ENCODE measurements around the gene SLC6A11.

Gene SLC6A11

DNA sequence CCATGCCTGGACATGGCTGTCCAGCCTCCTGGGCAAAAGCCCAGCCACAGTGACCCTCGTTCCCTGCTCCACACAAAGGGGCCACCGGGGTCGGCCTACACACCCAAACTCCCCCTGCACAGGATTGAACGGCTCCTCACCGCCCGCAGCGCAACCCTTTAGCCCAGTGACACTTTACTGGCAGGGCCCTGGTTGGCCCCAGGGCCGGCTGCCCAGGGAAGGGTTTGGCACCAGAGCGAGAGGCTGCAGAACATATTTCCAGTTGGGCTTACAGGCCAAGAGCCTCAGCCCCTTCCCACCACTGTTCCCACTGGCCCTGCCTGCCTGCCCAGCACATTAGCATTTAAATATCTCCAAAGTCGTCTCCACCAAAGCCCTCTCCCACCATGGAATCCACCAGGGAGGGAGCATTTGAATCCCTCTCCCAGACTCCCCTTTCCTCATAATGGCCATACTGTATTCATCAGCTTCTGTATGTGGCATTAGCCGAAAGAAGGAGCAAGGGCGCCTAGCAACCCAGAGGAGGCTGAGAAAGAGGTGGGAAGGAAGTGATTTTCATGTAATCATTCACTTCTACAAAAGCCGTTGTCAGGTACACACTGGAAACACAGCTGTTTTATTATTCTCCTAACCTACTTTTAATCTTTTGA, 85.4 kb downstream of the SLC6A11 start:
- no peak for DNase-seq (ENCODE audit: low read depth)
- H3K4me3 ChIP-seq (ENCODE audit: low read length), result no peak overlapping the region
- TF ChIP-seq, protein P1, sequence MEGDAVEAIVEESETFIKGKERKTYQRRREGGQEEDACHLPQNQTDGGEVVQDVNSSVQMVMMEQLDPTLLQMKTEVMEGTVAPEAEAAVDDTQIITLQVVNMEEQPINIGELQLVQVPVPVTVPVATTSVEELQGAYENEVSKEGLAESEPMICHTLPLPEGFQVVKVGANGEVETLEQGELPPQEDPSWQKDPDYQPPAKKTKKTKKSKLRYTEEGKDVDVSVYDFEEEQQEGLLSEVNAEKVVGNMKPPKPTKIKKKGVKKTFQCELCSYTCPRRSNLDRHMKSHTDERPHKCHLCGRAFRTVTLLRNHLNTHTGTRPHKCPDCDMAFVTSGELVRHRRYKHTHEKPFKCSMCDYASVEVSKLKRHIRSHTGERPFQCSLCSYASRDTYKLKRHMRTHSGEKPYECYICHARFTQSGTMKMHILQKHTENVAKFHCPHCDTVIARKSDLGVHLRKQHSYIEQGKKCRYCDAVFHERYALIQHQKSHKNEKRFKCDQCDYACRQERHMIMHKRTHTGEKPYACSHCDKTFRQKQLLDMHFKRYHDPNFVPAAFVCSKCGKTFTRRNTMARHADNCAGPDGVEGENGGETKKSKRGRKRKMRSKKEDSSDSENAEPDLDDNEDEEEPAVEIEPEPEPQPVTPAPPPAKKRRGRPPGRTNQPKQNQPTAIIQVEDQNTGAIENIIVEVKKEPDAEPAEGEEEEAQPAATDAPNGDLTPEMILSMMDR (conservative IDR thresholded peaks at IDR 0.05; ENCODE audit: low read depth, low read length), result no peak

DNA sequence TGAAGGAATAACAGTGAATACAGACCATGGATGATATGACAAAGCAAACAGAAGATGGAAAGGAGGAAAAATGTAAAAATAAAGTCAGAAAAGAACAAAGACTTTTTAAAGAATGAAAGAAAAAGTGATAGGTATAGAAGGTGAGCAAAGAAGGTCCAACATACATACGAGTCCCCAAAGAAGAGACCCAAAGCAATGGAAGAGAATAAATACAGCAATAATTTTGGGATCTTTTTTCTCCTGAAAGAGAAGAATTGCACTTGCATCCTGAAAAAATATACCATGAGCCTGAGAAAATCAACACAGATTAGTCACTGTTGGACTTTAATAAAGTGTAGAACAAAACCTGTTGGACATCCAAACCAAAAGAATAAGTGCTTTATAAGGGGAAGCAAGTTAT, 91.2 kb downstream of the SLC6A11 start:
- no peak overlapping the region for H3K4me3 ChIP-seq (ENCODE audit: low read length)
- TF ChIP-seq, protein P1 (conservative IDR thresholded peaks at IDR 0.05; ENCODE audit: low read depth, low read length), result no peak
- no peak for DNase-seq (ENCODE audit: low read depth)

DNA sequence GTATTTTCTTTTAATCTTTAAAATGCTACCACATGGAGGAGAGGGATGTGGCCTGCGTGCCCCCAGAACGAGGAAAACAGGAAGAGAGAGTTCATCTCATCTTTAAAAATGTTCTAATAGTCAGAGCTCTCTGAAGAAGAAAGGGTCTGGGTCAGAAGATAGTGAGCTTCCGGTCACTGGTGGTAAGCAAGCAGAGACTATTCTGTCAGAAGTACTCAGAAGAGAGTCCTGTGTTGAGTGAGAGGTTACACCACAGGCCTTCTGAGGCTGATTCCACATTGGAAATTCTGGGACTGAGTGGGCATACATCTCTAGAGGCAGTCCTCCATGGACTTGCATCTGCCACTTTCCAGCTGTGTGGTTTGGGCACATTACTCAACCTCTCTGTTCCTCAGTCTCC, 94.3 kb downstream of the SLC6A11 start:
- no peak overlapping the region for H3K4me3 ChIP-seq (ENCODE audit: low read length)
- no peak for DNase-seq (ENCODE audit: low read depth)
- TF ChIP-seq, protein P1 (conservative IDR thresholded peaks at IDR 0.05; ENCODE audit: low read depth, low read length), result no peak

DNA sequence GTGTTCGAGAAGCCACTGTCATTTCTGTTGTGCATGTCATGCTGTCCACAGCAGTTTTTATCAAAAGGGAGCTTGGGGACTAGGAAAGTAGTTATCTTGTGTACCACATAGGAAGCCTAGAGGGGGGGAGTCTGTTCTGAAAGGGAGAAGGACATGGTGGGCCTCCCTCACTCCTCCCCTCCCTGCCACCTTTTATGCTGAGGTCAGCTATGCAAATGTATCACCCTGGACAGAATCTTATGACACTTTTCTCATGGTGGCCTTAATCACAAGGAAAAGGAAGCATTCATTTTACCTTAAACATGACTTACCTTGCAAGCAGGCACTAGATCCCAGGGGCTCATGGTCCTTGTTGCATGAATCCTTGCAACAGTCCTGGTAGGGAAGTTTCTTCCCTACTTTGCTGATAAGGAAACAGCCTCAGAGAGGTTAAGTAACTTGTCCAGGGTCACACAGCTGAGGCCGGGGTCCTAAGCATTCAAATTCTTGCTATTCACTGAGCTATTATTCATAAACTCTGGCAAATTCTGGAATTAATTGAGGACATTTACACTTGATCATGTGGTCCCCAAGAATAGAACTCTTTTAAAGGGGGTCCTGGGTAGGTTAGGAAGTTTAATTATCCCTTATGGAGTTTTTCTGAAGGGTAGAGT, 95.4 kb downstream of the SLC6A11 start:
- H3K4me3 ChIP-seq (ENCODE audit: low read length), result no peak overlapping the region
- TF ChIP-seq, protein P1 (conservative IDR thresholded peaks at IDR 0.05; ENCODE audit: low read depth, low read length), result no peak
- no peak for DNase-seq (ENCODE audit: low read depth)

DNA sequence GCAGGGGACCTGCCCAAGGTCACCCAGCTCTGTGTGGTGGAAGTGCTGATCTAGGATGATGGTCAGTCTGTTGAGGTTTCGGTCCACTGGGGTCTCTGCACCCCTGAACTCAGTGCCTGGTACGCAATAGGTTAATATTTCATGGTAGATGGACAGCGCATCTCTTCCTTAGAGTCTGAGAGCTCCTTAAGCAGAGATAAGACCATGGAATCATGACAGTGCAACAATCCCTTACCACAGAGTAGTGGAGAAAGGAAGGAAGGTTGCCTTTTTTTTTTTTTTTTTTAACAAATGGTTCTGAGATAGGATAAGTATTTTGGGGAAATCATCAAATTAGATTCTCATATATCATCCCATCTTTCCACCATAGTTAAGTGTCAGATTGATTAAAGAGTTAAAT, 96.8 kb downstream of the SLC6A11 start:
- no peak overlapping the region for H3K4me3 ChIP-seq (ENCODE audit: low read length)
- TF ChIP-seq, protein P1 (conservative IDR thresholded peaks at IDR 0.05; ENCODE audit: low read depth, low read length), result no peak
- no peak for DNase-seq (ENCODE audit: low read depth)

DNA sequence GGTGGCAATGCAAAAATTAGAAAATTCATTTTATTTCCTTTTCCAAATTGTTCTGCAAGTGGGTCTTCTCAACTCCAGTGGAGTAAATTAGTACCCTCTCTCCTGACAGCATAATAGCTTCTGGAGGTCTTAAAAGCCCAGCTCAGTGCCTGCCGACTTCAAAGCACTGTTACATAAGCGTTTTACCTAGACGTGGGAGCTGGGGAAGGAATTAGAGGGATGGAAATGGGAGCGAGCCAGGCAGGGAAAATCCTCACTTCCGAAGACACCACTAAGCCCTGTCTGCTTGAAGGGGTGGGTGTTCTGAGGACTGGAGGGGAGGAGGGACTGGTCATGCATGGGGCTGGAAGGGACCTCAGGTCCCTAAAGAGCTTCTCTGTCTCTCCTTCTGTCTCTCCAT, 99.3 kb downstream of the SLC6A11 start:
- H3K4me3 ChIP-seq (ENCODE audit: low read length), result no peak overlapping the region
- no peak for DNase-seq (ENCODE audit: low read depth)
- TF ChIP-seq, protein P1 (conservative IDR thresholded peaks at IDR 0.05; ENCODE audit: low read depth, low read length), result no peak

DNA sequence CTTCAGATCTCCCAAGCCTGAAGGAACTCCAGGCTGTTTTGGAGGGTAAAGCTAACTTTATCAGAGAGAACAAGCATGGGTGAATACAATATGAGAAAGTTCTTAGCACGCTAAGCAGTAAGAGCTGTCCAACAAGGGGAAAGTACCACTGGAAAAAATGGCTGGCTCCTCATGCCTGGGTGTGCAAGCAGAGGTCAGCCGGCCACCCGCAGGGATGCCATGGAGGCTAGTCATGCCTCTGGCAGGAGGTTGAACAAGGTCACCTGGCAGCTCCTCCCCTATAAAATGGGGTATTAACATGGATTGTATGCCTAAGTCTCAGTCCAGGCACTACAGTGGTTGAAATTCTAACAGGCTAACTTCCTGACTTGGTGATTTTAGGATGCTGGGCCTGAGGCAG, 101.1 kb downstream of the SLC6A11 start:
- H3K4me3 ChIP-seq (ENCODE audit: low read length), result no peak overlapping the region
- peak; percentile 4 for DNase-seq (ENCODE audit: low read depth)
- TF ChIP-seq, protein P1 (conservative IDR thresholded peaks at IDR 0.05; ENCODE audit: low read depth, low read length), result no peak

Measured in retinal pigment epithelial cell (primary cell).